Measurements from ENCODE around the gene PSMD8.
"Not testable (repeated sequence)": the region's sequence is repeated elsewhere in the genome, so short reads cannot be mapped to it uniquely, and the experiment has no call there.

Gene PSMD8

GRCh38 chr19:38359242-38360021, 14.9 kb upstream of the PSMD8 start:
- peaks cover 8% of the 10 kb centered on the region for H3K27me3 ChIP-seq (ENCODE audit: insufficient read depth, low read depth, severe bottlenecking)
- H3K9me3 ChIP-seq (ENCODE audit: severe bottlenecking) = peaks cover under 1% of the 10 kb centered on the region
- no peak overlapping the region for H3K4me3 ChIP-seq (ENCODE audit: low read depth, low read length)
- TF ChIP-seq, protein P1, sequence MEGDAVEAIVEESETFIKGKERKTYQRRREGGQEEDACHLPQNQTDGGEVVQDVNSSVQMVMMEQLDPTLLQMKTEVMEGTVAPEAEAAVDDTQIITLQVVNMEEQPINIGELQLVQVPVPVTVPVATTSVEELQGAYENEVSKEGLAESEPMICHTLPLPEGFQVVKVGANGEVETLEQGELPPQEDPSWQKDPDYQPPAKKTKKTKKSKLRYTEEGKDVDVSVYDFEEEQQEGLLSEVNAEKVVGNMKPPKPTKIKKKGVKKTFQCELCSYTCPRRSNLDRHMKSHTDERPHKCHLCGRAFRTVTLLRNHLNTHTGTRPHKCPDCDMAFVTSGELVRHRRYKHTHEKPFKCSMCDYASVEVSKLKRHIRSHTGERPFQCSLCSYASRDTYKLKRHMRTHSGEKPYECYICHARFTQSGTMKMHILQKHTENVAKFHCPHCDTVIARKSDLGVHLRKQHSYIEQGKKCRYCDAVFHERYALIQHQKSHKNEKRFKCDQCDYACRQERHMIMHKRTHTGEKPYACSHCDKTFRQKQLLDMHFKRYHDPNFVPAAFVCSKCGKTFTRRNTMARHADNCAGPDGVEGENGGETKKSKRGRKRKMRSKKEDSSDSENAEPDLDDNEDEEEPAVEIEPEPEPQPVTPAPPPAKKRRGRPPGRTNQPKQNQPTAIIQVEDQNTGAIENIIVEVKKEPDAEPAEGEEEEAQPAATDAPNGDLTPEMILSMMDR (IDR thresholded peaks at IDR 0.05; ENCODE audit: low read depth, low read length) = no peak
- DNase-seq = no peak
- no peak overlapping the region for H3K27ac ChIP-seq
- H3K36me3 ChIP-seq = no peaks in the 10 kb centered on the region

GRCh38 chr19:38360351-38360750, 14.0 kb upstream of the PSMD8 start:
- H3K27ac ChIP-seq = no peak overlapping the region
- peak; percentile 31 for DNase-seq
- peaks cover 8% of the 10 kb centered on the region for H3K27me3 ChIP-seq (ENCODE audit: insufficient read depth, low read depth, severe bottlenecking)
- TF ChIP-seq, protein P1 (IDR thresholded peaks at IDR 0.05; ENCODE audit: low read depth, low read length) = no peak
- H3K9me3 ChIP-seq (ENCODE audit: severe bottlenecking) = peaks cover 6% of the 10 kb centered on the region
- H3K36me3 ChIP-seq = no peaks in the 10 kb centered on the region
- no peak overlapping the region for H3K4me3 ChIP-seq (ENCODE audit: low read depth, low read length)

- H3K4me3 ChIP-seq (ENCODE audit: low read depth, low read length) = peak overlapping the region; percentile 57
- DNase-seq = no peak
- no peaks in the 10 kb centered on the region for H3K36me3 ChIP-seq
- peaks cover 6% of the 10 kb centered on the region for H3K9me3 ChIP-seq (ENCODE audit: severe bottlenecking)
- peaks cover 8% of the 10 kb centered on the region for H3K27me3 ChIP-seq (ENCODE audit: insufficient read depth, low read depth, severe bottlenecking)
- TF ChIP-seq, protein P1 (IDR thresholded peaks at IDR 0.05; ENCODE audit: low read depth, low read length) = no peak
- H3K27ac ChIP-seq = peak overlapping the region; percentile 75
Observed at GRCh38 chr19:38360839-38361631, 13.3 kb upstream of the PSMD8 start.

DNA sequence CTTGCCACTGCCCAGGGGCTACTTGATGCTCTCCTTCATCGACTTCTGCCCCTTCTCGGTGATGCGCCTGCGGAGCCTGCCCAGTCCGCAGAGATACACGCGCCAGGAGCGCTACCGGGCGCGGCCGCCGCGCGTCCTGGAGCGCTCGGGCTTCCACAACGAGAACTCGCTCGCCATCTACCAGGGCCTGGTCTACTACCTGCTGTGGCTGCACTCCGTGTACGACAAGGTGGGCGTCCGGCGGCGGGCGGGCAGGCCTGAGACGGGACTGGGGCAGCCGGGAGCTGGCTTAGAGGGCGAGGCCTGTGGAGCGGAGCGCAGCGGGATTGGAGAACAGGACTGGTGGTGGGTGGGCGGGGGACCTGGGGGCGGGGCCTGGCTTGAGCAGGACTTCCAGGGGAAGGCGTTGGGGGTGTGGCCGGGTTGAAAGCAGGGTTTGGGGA, 12.7 kb upstream of the PSMD8 start:
- Histone ChIP-seq H3K36me3 (no peaks in the 10 kb centered on the region), H3K4me3 (ENCODE audit: low read depth, low read length) (peak overlapping the region; percentile 57), H3K27ac (peak overlapping the region; percentile 84), H3K27me3 (ENCODE audit: insufficient read depth, low read depth, severe bottlenecking) (peaks cover 8% of the 10 kb centered on the region), H3K9me3 (ENCODE audit: severe bottlenecking) (peaks cover 6% of the 10 kb centered on the region)
- TF ChIP-seq, protein P1 (IDR thresholded peaks at IDR 0.05; ENCODE audit: low read depth, low read length) = 0 out of 2 replicates have a peak, but pooled peaks have one; percentile 17
- DNase-seq = peak; percentile 95

DNA sequence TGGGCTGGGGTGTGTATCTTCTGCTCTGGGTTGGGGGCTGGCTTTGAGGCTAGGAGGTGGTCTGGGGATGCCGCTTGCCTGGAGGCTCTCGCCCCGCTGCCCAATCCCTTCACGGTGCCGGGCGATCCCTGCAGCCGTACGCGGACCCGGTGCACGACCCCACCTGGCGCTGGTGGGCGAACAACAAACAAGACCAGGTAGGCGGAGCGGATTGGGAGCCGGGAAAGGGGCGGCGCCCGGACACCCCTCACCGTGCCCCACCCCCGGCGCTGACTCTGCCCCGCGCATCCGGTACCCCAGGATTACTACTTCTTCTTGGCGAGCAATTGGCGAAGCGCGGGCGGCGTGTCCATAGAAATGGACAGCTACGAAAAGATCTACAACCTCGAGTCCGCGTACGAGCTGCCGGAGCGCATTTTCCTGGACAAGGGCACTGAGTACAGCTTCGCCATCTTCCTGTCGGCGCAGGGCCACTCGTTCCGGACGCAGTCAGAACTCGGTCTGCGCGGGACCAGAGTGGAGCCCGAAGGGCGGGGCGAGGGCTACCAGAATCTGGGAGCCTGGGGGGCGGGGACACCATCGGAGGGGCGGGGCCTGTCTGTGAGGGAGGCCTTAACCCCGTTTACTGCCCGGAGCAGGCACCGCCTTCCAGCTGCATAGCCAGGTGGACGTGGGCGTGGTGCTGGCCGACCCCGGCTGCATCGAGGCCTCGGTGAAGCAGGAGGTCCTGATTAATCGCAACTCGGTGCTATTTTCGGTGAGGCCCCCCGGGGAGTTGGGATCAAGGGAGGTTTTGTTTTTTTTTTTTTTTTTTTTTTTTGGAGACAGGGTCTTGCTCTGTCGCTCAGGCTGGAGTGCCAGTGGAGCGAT, 12.1 kb upstream of the PSMD8 start:
- Histone ChIP-seq H3K27me3 (ENCODE audit: insufficient read depth, low read depth, severe bottlenecking) (peaks cover 8% of the 10 kb centered on the region), H3K4me3 (ENCODE audit: low read depth, low read length) (peak overlapping the region; percentile 57), H3K9me3 (ENCODE audit: severe bottlenecking) (peaks cover 6% of the 10 kb centered on the region), H3K36me3 (no peaks in the 10 kb centered on the region), H3K27ac (peak overlapping the region; percentile 84)
- TF ChIP-seq, protein P1 (IDR thresholded peaks at IDR 0.05; ENCODE audit: low read depth, low read length) = no peak
- DNase-seq = peak; percentile 94

GRCh38 chr19:38362946-38363688, 11.3 kb upstream of the PSMD8 start:
- not testable (repeated sequence) for H3K9me3 ChIP-seq (ENCODE audit: severe bottlenecking); H3K27me3 ChIP-seq (ENCODE audit: insufficient read depth, low read depth, severe bottlenecking); DNase-seq; H3K36me3 ChIP-seq
- Histone ChIP-seq H3K27ac (peak overlapping the region; percentile 84), H3K4me3 (ENCODE audit: low read depth, low read length) (peak overlapping the region; percentile 57)
